ENCODE data around the gene ZBED3.

- TF ChIP-seq CTCF (IDR thresholded peaks at IDR 0.05 in 4 of 5, conservative IDR thresholded peaks at IDR 0.05 in 1 of 5), result no peak
- TF ChIP-seq POLR2A (IDR thresholded peaks at IDR 0.05), result no peak
Measured at GRCh38 chr5:77031891-77032290, 55.2 kb downstream of the ZBED3 start.

Measured in gastrocnemius medialis (tissue), 4 donors.